ENCODE data around the gene DNAJC6.

- no peak for TF ChIP-seq EZH2 (IDR thresholded peaks at IDR 0.05)
- TF ChIP-seq POLR2AphosphoS5 (IDR thresholded peaks at IDR 0.05; ENCODE audit: borderline replicate concordance, low read depth, low read length) = no peak
- no peak for TF ChIP-seq FOXP2 (optimal IDR thresholded peaks at IDR 0.05; ENCODE audit: control extremely low read depth, extremely low read length, insufficient read depth)
These were observed 54.1 kb downstream of the DNAJC6 start for GRCh38 chr1:65363484-65363883.
